Measurements from ENCODE around the gene SHD. TPM values are rescaled to one million over a fixed set of nuclear protein-coding genes. Genes with fewer than 3 reads are reported as not detected.
"Not testable (repeated sequence)": the region's sequence is repeated elsewhere in the genome, so short reads cannot be mapped to it uniquely, and the experiment has no call there.

SHD gene, protein sequence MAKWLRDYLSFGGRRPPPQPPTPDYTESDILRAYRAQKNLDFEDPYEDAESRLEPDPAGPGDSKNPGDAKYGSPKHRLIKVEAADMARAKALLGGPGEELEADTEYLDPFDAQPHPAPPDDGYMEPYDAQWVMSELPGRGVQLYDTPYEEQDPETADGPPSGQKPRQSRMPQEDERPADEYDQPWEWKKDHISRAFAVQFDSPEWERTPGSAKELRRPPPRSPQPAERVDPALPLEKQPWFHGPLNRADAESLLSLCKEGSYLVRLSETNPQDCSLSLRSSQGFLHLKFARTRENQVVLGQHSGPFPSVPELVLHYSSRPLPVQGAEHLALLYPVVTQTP
- total RNA-seq, result under 1 TPM in 1 of 4 donors, not detected in 3; 0.19 TPM

DNA sequence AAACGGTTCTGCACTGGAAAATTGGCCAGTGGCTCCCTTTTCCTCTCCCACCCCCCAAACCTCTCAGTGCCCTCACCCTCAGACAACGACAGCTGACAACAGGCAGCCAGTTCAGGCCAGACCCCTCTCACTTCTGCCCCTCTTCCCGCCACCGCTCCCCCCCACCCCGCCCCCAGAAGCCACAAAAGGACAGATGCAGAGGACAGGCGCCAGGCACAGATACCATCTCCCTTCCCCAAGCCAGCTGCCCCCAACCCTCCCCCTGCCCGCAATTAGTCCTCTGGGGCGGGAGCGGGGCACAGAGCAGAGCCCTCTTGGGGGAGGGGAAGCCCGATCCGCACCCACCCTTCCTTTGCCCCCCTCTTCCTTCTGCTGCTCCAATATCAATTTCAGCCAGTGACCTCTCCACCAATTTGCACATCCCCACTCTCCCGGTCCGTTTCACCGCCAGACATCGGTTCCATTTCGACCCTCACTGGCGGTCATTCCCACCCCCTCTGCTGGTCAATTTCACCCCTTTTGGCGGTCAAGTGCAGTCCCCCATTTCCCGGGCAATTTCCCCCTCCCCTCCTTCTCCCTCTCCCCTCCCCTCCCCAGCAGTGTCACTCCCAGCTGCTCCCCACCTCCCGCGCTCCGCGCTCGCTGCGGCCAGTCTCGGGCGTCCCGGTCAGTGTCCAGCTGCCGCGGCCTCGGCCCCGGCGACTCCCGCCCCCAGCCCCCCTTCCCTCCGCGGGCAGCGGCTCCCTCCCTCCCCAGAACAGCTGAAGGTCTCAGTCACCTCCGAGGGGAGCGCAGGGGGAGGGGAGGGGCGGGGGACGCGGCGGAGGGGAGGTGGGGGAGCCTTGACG lies at the start of gene SHD:
SHD (plus strand) TSS at position 848 of the 848 bp plus-strand sequence. CDS start 798 bp downstream, outside the sequence.
- ATAC-seq (ENCODE audit: low FRiP score) (no peak), DNase-seq (ENCODE audit: low spot score) (no peak)
- TF ChIP-seq, protein P1, sequence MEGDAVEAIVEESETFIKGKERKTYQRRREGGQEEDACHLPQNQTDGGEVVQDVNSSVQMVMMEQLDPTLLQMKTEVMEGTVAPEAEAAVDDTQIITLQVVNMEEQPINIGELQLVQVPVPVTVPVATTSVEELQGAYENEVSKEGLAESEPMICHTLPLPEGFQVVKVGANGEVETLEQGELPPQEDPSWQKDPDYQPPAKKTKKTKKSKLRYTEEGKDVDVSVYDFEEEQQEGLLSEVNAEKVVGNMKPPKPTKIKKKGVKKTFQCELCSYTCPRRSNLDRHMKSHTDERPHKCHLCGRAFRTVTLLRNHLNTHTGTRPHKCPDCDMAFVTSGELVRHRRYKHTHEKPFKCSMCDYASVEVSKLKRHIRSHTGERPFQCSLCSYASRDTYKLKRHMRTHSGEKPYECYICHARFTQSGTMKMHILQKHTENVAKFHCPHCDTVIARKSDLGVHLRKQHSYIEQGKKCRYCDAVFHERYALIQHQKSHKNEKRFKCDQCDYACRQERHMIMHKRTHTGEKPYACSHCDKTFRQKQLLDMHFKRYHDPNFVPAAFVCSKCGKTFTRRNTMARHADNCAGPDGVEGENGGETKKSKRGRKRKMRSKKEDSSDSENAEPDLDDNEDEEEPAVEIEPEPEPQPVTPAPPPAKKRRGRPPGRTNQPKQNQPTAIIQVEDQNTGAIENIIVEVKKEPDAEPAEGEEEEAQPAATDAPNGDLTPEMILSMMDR (IDR thresholded peaks at IDR 0.05), result no peak

DNA sequence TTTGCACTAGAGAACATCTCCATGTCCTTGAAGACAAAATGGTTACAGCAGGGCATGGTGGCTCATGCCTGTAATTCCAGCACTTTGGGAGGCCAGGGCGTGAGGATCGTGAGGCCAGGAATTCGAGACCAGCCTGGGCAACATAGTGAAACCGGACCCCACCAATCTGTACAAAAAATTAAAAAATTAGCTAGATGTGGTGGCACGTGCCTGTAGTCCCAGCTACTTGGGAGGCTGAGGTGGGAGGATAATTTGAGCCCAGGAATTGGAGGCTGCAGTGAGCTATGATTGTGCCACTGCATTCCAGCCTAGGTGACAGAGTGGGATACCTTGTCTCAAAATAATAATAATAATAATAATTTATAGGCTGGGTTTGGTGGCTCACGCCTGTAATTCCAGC lies 48.8 kb upstream of the SHD start:
- ATAC-seq (ENCODE audit: low FRiP score); DNase-seq (ENCODE audit: low spot score): not testable (repeated sequence)

DNA sequence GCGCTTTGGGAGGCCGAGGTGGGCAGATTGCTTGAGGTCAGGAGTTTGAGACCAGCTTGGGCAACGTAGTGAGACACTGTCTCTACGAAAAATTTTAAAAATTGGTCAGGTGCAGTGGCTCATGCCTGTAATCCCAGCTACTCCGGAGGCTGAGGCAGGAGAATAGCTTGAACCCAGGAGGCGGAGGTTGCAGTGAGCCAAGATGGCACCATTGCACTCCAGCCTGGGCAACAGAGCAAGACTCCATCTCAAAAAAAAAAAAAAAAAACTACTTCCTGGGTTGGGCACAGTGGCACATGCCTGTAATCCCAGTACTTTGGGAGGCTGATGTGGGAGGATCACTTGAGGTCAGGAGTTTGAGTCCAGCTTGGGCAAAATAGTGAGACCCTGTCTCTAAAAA lies 47.5 kb upstream of the SHD start:
- ATAC-seq (ENCODE audit: low FRiP score); DNase-seq (ENCODE audit: low spot score): not testable (repeated sequence)

DNA sequence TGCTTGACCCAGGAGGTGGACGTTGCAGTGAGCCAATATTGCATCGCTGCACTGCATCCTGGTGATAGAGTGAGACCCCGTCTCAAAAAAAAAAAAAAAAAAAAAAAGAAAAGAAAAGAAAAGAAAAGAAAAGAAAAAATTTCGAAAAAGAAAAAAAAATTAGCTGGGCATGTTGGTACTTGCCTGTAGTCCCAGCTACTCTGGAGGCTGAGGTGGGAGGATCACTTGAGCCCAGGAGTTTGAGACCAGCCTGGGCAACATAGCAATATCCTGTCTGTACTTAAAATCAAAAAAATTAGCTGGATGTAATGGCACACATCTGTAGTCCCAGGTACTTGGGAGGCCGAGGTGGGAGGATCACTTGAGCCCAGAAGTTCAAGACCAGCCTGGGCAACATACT lies 46.9 kb upstream of the SHD start:
- ATAC-seq (ENCODE audit: low FRiP score); DNase-seq (ENCODE audit: low spot score): not testable (repeated sequence)

DNA sequence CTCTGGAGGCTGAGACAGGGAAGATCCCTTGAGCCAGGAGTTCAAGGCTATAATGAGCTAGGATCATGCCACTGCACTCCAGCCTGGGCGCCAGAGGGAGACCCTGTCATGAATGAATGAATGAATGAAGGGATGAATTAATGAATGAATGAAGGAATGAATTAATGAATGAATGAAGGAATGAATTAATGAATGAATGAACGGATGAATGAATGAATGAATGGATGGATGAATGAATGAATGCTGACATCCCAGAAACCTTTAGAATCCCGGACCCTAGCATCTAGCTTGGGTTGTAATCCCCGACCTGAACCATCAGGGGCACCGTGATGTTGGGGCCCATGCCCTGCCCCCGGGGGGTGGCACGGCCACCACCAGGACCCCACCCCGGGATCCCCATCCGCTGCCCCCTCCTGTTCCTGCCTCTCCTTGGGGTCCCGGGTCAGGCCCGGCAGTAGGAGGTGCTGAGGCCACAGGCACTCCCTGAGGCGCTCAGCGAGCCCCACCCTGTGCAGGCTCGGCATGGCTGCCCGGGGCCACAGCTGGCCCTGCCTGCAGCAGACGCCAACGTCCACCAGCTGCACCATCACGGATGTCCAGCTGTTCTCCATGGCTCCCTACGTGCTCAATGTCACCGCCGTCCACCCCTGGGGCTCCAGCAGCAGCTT lies 46.3 kb upstream of the SHD start:
- ATAC-seq (ENCODE audit: low FRiP score) (peak; percentile 31), DNase-seq (ENCODE audit: low spot score) (no peak)
- TF ChIP-seq, protein P1 (IDR thresholded peaks at IDR 0.05), result no peak

DNA sequence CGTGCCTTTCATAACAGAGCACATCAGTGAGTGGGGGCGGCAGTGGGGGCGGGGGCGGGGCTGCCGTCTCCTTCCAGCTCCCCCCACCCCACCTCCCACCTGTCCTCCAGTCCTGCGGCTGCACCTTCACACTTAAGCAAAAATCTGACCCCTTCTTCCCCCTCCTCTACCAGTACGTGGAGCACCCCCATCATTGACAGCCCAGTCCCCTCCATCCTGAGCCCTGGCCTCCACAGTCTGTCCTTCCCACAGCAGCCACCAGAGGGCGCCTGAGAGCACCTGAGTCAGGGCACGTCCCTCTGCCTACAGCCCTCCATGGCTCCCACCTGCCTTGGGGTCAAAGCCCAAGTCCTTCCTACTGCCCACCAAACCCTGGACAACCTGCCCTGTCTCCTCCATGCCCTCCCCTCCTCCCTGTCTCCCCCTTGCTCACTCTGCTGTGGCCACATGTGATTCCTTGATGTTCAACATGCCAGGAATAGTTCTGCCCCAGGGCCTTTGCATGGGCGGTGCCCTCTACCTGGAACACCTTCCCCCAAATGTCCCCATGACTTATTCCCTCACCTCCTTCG lies 45.7 kb upstream of the SHD start:
- TF ChIP-seq, protein P1 (IDR thresholded peaks at IDR 0.05), result no peak
- ATAC-seq (ENCODE audit: low FRiP score) (no peak), DNase-seq (ENCODE audit: low spot score) (peak; percentile 40)

DNA sequence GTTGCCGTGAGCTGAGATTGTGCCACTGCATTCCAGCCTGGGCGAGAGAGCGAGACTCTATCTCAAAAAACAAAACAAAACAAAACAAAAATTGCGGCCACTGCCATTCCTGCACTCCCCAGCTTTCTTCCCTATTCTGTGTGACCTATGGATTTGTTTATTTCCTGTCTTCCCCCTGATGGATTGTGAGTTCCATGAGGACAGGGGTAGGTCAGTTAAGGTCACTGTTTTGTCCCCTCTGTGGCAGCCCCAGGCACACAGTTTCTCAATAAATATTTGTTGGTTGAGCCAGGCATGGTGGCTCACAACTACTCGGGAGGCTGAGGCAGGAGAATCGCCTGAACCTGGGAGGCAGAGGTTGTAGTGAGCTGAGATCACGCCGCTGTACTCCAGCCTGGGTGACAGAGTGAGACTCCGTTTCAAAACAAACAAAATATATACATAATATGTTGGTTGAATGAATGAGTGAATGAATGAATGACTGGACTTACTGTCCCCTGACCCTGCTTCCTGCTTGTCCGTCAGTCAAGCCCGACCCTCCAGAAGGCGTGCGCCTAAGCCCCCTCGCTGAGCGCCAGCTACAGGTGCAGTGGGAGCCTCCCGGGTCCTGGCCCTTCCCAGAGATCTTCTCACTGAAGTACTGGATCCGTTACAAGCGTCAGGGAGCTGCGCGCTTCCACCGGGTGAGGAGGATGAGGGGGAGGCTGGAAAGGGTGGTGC lies 44.8 kb upstream of the SHD start:
- TF ChIP-seq, protein P1 (IDR thresholded peaks at IDR 0.05), result no peak
- no peak for DNase-seq (ENCODE audit: low spot score)
- ATAC-seq (ENCODE audit: low FRiP score), result no peak

DNA sequence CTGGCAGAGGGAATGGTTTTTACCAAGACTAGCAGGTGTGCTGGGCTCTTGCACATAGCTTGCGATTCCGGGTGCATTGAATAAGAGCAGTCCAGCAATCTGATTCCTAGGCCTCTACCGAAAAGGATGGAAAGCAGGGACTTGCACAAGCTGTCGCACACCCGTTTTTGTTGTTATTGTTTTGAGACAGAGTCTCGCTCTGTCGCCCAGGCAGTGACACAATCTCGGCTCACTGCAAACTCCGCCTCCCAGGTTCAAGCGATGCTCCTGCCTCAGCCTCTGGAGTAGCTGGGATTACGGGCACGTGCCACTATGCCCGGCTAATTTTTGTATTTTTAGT lies 44.2 kb upstream of the SHD start:
- TF ChIP-seq, protein P1 (IDR thresholded peaks at IDR 0.05), result no peak
- DNase-seq (ENCODE audit: low spot score), result no peak

DNA sequence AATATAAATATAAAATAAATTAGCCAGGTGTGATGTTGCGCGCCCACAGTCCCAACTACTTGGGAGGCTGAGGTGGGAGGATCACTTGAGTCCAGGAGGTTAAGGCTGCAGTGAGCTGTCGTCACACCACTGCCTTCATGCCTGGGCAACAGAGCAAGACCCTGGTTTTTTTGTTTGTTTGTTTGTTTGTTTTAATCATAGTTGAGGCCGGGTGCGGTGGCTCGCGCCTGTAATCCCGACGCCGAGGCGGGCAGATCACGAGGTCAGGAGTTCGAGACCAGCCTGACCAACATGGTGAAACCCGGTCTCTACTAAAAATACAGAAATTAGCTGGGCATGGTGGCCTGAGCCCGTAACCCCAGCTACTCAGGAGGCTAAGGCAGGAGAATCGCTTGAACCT lies 41.6 kb upstream of the SHD start:
- ATAC-seq (ENCODE audit: low FRiP score); DNase-seq (ENCODE audit: low spot score): not testable (repeated sequence)

More for the DNA sequence above, 44.2 kb upstream of the SHD start:
- ATAC-seq (ENCODE audit: low FRiP score), result no peak

Measured in omental fat pad (tissue), 4 donors.